Keratinocyte (primary cell): Measurements from ENCODE around the gene CHPT1.

Experiments
- EZH2 ChIP-seq: IDR thresholded peaks from one replicate; pipeline ENCODE4 v1.6.1; 2012; ENCODE audit warnings: inconsistent platforms, mild to moderate bottlenecking, low read length, moderate library complexity
- TF ChIP-seq, protein P1 (sequence below), 3 experiments: IDR thresholded peaks in 1 of 3; conservative IDR thresholded peaks in 1 of 3; optimal IDR thresholded peaks in 1 of 3; 2 replicates in 2 of 3; 3 replicates in 1 of 3; pipeline versions ENCODE3 to v1.5.1; 2011; ENCODE audit warnings: low read length in 3 of 3, mild to moderate bottlenecking in 3 of 3, moderate library complexity in 2 of 3, control low read depth in 1 of 3, inconsistent platforms in 1 of 3; ENCODE audit not compliant: insufficient read depth in 2 of 3; ENCODE audit errors: extremely low read depth in 1 of 3

DNA sequence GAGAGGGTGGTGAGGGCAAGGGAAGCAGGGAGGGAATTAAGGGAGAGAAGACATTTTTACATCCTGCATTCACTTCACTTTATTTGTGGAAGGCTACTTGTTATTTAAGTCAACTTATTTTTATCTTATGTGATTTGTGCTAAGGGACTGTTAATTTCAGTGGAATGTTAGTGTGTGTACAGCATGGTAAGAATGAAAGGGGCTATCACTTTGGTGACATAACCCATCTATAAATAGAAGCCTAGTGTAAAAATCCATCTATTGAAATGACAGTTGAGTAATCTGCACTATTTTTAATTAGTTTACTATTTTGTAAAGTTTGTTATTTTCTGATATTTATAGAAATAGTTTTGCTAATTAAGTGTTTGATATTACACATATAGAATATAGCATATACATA, 16.8 kb upstream of the CHPT1 start:
- TF ChIP-seq, protein P1, sequence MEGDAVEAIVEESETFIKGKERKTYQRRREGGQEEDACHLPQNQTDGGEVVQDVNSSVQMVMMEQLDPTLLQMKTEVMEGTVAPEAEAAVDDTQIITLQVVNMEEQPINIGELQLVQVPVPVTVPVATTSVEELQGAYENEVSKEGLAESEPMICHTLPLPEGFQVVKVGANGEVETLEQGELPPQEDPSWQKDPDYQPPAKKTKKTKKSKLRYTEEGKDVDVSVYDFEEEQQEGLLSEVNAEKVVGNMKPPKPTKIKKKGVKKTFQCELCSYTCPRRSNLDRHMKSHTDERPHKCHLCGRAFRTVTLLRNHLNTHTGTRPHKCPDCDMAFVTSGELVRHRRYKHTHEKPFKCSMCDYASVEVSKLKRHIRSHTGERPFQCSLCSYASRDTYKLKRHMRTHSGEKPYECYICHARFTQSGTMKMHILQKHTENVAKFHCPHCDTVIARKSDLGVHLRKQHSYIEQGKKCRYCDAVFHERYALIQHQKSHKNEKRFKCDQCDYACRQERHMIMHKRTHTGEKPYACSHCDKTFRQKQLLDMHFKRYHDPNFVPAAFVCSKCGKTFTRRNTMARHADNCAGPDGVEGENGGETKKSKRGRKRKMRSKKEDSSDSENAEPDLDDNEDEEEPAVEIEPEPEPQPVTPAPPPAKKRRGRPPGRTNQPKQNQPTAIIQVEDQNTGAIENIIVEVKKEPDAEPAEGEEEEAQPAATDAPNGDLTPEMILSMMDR (optimal IDR thresholded peaks at IDR 0.05 in 1 of 3, IDR thresholded peaks at IDR 0.05 in 1 of 3, conservative IDR thresholded peaks at IDR 0.05 in 1 of 3; ENCODE audit: extremely low read depth in 1 of 3, insufficient read depth in 2 of 3, low read length in 3 of 3): no peak
- TF ChIP-seq EZH2: no peak
